ENCODE results near the gene NDUFB7.
"Not testable (repeated sequence)": the region's sequence is repeated elsewhere in the genome, so short reads cannot be mapped to it uniquely, and the experiment has no call there.

Gene NDUFB7

DNA sequence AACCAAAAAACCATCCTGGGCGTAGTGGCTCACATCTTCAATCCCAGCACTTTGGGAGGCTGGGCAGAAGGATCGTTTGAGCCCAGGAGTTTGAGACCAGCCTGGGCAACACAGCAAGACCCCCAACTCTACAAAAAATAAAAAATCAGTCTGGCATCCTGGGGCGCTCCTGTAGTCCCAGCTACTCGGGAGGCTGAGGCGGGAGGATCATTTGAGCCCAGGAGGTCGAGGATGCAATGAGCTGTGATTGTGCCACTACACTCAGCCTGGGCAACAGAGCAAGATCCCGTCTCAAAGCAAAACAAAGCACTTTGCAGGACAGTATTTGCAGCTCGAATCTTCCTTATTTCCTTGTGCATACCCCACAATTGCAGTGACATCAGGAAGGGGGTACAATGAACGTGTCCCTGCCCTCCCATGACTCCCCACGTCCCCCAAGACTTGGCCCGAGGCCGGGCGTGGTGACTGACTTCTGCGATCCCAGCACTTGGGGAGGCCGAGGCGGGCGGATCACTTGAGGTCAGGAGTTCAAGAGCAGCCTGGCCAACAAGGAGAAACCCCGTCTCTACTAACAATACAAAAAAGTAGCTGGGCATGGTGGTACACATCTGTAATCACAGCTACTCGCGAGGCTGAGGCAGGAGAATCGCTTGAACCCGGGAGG, 870 bp downstream of the NDUFB7 start:
- DNase-seq: no peak

- DNase-seq: no peak
Measured at GRCh38 chr19:14567079-14567478, 4.8 kb downstream of the NDUFB7 start.

DNA sequence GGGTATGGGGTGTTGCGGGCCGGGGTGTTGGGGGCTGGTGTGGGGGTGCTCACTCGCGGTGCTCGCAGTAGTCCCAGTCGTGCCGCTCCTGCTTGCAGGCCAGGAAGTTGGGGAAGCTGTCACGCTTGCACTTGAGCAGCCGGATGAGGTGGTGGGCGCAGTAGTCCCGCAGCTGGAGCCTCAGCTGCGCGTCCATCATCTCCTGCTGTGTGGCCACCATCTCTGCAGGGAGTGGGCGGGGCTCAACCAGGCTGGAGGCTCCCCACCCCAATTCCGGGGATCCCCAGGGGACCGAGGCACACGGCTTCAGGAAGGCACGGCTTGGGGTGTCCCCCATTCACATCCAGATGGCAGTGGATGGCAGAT, 5.2 kb downstream of the NDUFB7 start:
- DNase-seq: no peak

- no peak for DNase-seq
Measured at GRCh38 chr19:14565765-14566711, 5.8 kb downstream of the NDUFB7 start.

DNA sequence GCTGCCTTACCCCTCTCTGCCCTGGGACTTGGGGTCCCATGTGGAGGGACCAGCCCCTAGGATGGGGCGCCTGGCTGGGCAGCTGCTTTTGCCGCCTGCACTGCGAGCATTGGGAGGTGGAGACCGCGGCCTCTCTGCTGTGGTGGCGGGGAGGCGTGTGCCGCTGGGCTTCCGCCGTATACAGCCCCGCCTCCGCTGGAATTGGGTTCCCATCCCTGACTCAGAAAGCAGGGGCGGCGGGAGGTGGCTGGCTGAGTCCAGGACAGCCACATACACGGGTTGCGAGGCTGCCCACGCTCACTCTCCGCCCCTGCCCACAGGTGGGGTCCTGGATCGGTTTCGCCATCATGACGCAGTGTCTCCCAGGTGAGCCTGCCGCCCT, 6.6 kb downstream of the NDUFB7 start:
- DNase-seq: no peak

DNA sequence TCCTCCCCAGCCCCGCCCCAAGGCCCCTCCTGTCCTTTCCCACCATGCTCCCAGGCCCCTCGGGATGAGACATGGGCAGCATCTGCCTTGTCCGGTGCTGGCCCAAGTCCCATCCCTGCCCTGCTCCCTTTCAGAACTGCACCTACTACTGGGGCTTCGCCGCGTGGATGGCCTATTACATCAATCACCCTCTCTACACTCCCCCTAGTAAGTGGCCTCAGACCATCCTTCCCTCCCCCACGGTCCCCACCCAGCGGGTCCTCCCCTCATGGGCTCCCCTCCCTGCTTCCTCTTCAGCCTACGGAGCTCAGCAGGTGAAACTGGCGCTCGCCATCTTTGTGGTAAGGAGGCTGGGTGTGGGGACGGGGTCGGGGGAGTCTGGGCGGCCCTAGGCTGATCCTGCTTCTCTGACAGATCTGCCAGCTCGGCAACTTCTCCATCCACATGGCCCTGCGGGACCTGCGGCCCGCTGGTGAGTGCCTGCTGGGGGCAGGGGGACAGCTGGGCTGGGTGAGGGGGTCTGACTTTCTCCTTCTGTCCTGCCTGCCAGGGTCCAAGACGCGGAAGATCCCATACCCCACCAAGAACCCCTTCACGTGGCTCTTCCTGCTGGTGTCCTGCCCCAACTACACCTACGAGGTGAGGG, 7.1 kb downstream of the NDUFB7 start:
- not testable (repeated sequence) for DNase-seq

GRCh38 chr19:14563989-14564651, 7.7 kb downstream of the NDUFB7 start:
- peak; percentile 19 for DNase-seq

- DNase-seq: no peak
Measured at GRCh38 chr19:14563590-14563926, 8.3 kb downstream of the NDUFB7 start.

DNA sequence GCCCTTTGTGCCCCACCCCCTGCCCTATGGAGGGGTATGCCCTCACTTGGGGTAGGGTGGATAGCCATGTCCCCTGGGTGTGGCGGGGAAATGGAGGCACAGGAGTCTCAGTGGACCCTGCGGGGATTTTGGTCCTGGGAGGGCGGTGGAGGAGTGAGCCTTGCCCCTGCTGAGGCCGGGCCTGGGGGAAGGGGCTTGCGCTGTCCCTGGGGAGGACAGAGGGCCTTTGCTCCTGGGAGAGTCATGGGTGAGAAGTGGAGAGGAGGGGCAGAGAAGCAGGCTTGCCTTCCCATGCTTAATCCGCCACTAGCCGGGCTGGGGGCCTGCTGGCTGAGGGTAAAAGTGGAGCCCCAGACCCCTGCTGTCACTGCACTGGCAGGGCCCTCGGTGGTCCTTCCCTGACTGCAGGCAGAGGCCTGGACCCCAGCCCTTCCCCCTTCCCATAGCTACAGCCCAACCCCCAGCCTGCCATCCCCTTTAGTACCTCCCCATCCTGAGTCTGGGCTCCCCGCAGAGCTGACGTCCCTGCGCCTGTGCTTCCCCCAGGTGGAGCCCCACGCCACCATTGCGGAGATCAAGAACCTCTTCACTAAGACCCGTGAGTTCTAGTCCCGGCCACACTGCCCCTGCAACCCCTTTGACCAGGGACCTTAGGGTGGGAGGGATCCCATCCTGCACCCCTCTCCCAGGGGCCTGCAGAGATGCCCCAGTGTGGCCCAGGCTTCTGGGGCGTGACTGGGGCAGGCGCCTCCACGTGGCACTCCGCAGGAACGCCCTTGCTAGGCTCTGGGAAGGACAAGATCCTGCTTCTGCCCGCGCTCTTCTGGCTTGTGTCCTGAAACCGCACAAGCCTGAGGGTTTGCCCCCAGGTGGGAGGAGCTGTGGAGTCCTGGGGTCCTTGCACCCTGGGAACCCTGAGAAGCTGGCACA, 8.9 kb downstream of the NDUFB7 start:
- no peak for DNase-seq

DNA sequence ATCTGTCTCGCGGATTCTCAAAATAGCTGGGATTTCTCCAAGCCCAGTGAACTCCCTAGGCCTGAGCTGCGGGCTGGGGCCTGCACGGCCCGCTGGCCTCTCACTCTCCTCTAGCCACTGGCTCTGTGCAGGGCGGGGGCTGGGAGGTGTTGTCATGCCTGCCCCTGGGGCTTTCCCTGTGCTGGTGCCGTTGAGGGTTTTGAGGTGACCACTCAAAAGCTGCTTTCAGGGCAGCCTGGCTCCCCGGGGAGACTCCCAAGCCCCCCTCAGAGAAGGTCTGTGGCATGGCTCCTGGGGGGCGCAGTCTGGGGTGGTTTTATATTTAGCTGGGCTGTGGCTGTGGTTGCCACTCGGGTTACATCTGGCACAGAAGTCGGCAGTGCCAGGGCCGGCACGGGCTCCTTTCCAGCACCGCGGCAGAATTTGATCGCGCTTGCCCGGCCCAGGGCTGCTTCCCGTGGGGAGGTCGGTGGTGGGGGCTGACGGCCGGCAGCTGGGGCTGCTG, 10.0 kb downstream of the NDUFB7 start:
- no peak for DNase-seq

GRCh38 chr19:14561249-14561648, 10.6 kb downstream of the NDUFB7 start:
- no peak for DNase-seq

GRCh38 chr19:14560776-14561108, 11.1 kb downstream of the NDUFB7 start:
- no peak for DNase-seq

DNA sequence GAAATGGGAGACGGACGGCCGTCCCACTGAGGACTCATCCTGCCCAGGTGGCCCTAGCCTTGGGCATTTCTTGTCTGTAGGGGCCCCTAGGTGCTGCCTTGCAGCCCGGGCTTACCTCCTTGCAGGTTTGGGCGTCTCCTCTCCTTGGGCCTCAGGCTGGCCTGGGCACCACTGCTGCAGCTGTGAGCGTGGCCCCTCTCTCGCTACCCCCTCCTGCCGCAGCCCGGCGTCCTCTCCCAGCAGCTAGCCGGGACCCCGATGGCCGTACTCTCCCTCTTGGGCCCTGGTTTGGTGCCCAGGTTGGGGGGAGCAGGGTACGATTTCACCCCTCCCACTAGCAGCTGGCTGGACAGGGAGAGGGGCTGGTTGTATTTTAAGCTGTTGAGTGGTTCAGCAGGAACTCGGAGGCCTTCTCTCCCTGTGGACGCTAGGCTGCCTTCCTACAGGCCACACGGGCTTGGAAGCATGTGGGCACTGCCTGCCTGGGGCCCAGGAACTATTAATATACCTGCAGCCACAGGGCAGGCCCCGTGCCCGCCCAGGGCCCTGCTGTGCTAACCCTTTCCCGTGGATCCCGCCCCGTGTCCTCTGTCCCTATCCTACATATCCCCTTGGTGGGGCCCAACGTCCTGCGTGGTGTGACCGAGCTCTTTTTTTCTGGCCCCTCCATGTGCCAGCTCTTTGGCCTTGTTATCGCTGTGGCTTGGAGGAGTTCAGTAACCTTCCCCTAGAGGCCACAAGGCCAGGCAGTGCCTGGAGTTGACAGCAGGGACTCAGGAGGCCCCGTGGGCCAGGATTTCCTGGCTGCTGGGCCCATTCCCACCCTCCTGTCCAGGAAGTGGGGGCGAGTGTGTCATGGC, 11.7 kb downstream of the NDUFB7 start:
- no peak for DNase-seq

GRCh38 chr19:14558370-14559066, 13.3 kb downstream of the NDUFB7 start:
- DNase-seq: no peak

- peak; percentile 66 for DNase-seq
Measured at GRCh38 chr19:14556662-14557188, 15.1 kb downstream of the NDUFB7 start.

GRCh38 chr19:14555918-14556661, 15.8 kb downstream of the NDUFB7 start:
- DNase-seq: no peak

- no peak for DNase-seq
Measured at GRCh38 chr19:14554382-14554812, 17.5 kb downstream of the NDUFB7 start.

DNA sequence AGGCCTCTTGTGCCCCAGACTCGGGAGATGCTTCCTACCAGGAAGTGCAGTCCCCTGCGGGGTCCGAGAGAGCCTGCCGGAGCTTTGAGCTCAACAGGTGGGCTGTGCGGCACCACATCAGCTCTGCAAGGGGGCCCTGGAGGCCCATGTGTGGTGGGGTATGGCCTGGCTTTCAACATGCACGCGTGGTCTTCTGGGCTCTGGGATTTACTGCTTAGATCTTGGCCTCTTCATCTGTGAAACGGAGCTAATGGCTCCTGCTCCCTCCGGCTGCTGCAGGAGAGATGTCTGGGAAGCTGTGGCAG, 18.0 kb downstream of the NDUFB7 start:
- no peak for DNase-seq

Measured in stimulated activated naive CD4-positive, alpha-beta T cell treated with Interleukin-2 at 50 U/mL for 16 hours (primary cell).